ENCODE results near the gene NUF2.
"Not testable (repeated sequence)": the region's sequence is repeated elsewhere in the genome, so short reads cannot be mapped to it uniquely, and the experiment has no call there.

NUF2 gene

DNA sequence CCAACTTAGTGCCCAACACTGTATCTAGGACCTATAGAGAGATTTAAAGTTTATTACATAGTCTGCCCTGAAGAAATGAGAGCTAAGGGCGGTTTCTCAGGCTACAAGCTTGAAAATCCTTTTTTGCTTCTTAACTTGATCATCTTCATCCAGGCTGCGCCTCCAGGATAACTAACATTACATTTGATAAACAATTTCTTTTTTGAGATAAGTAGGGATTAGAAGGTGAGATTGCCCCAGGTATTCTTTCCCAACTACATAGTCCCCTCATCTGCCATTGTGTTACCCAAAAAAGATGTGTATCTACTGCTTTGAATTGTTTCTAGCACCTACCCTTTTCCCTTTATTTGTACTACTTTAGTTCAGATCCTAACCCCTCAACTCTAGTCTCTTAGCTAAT is 25.4 kb downstream of the NUF2 start:
- peak; percentile 52 to 82 for DNase-seq
- Histone ChIP-seq H3K9me3 (ENCODE audit: insufficient read depth, low read depth, low read length) (no peaks in the 10 kb centered on the region), H2BK120ac (ENCODE audit: insufficient read depth, low read length, poor library complexity) (no peak overlapping the region), H2AK5ac (ENCODE audit: low read length) (no peak overlapping the region), H3K14ac (ENCODE audit: low read length) (no peak overlapping the region), H3K79me2 (ENCODE audit: control insufficient read depth, insufficient read depth, low read length, poor library complexity) (no peaks in the 10 kb centered on the region), H3K23ac (ENCODE audit: low read length) (no peak overlapping the region), H3K27me3 (ENCODE audit: insufficient read depth, low read length) (no peaks in the 10 kb centered on the region), H3K4me3 (ENCODE audit: low read depth, low read length) (no peak overlapping the region), H2AFZ (ENCODE audit: insufficient read depth, low read length, poor library complexity) (no peak overlapping the region), H4K91ac (ENCODE audit: low read depth, low read length) (no peak overlapping the region), H3K18ac (ENCODE audit: low read length) (no peak overlapping the region), H2BK12ac (ENCODE audit: low read length) (no peak overlapping the region), H2BK5ac (ENCODE audit: low read depth, low read length, poor library complexity) (no peak overlapping the region), H3K4me2 (ENCODE audit: low read length) (no peak overlapping the region), H3K9ac (ENCODE audit: low read length) (no peak overlapping the region), H3K36me3 (ENCODE audit: control insufficient read depth in 1 of 2, insufficient read depth in 2 of 2, low read length in 2 of 2) (peaks cover 3 to 4% of the 10 kb centered on the region in 2 experiments), H4K12ac (ENCODE audit: low read depth, low read length) (no peak overlapping the region), H3K27ac (ENCODE audit: low read depth, low read length) (no peak overlapping the region), H4K8ac (ENCODE audit: low read depth, low read length) (no peak overlapping the region), H3K79me1 (ENCODE audit: low read length) (no peaks in the 10 kb centered on the region), H3K4ac (ENCODE audit: low read depth, low read length) (no peak overlapping the region), H3K4me1 (ENCODE audit: control insufficient read depth in 1 of 2, insufficient read depth in 2 of 2, low read length in 2 of 2) (no peaks in the 10 kb centered on the region)
- WGBS (ENCODE audit: extremely low coverage, insufficient coverage, insufficient read length) = no CpG with 5 or more reads among the region's 2 CpGs

DNA sequence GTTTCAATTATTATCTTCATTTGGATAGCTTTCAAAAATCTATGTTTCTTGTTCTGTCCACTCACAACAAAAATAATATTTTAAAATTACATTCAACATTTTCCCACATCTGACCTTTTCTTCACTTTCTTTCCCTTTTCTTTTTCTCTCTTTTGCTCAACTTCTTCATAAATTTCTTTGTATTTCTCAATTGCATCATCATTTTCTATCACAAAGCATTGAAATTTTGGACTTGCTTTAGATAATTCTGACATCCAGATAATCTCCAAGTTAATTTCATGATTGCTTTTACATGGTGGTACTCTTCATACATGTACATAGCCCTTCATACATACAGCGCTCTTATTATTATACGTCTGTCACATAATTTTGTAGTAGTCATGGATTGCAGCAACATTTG is 30.2 kb downstream of the NUF2 start:
- Histone ChIP-seq H3K9ac (ENCODE audit: low read length) (no peak overlapping the region), H3K4me3 (ENCODE audit: low read depth, low read length) (no peak overlapping the region), H3K14ac (ENCODE audit: low read length) (no peak overlapping the region), H3K18ac (ENCODE audit: low read length) (no peak overlapping the region), H3K27ac (ENCODE audit: low read depth, low read length) (no peak overlapping the region), H3K79me2 (ENCODE audit: control insufficient read depth, insufficient read depth, low read length, poor library complexity) (no peaks in the 10 kb centered on the region), H2AK5ac (ENCODE audit: low read length) (no peak overlapping the region), H3K36me3 (ENCODE audit: control insufficient read depth in 1 of 2, insufficient read depth in 2 of 2, low read length in 2 of 2) (no peaks in the 10 kb centered on the region), H4K91ac (ENCODE audit: low read depth, low read length) (no peak overlapping the region), H3K9me3 (ENCODE audit: insufficient read depth, low read depth, low read length) (no peaks in the 10 kb centered on the region), H3K79me1 (ENCODE audit: low read length) (no peaks in the 10 kb centered on the region), H2BK12ac (ENCODE audit: low read length) (no peak overlapping the region), H3K4ac (ENCODE audit: low read depth, low read length) (no peak overlapping the region), H4K12ac (ENCODE audit: low read depth, low read length) (no peak overlapping the region), H2AFZ (ENCODE audit: insufficient read depth, low read length, poor library complexity) (no peak overlapping the region), H2BK120ac (ENCODE audit: insufficient read depth, low read length, poor library complexity) (no peak overlapping the region), H3K23ac (ENCODE audit: low read length) (no peak overlapping the region), H2BK5ac (ENCODE audit: low read depth, low read length, poor library complexity) (no peak overlapping the region), H3K4me2 (ENCODE audit: low read length) (no peak overlapping the region), H3K27me3 (ENCODE audit: insufficient read depth, low read length) (no peaks in the 10 kb centered on the region), H4K8ac (ENCODE audit: low read depth, low read length) (no peak overlapping the region), H3K4me1 (ENCODE audit: control insufficient read depth in 1 of 2, insufficient read depth in 2 of 2, low read length in 2 of 2) (no peaks in the 10 kb centered on the region)
- DNase-seq = no peak
- WGBS (ENCODE audit: extremely low coverage, insufficient coverage, insufficient read length) = no CpG with 5 or more reads among the region's 2 CpGs

DNA sequence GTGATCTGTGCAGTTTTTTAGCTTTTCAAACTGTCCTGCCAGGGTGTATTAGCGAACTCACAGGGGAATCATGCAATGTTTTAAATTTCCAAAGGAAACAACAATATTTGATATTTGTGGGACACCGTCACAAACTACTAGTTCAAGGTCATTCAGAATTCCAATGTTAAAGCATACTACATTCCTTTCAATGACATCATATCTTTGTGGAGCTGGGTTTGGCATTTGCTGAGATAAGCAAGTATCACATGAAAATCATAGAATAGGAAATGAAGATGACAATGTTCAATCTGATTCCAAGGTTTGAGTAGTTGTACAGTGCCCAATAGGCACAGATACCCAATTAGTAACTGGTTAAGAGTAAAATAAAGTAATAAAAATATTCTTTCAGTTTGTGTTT is 35.6 kb downstream of the NUF2 start:
- no peaks in the 10 kb centered on the region for H3K27me3 ChIP-seq (ENCODE audit: insufficient read depth, low read length)
- no peak overlapping the region for H3K23ac ChIP-seq (ENCODE audit: low read length)
- no peak overlapping the region for H3K9ac ChIP-seq (ENCODE audit: low read length)
- no peaks in the 10 kb centered on the region for H3K4me1 ChIP-seq (ENCODE audit: control insufficient read depth in 1 of 2, insufficient read depth in 2 of 2, low read length in 2 of 2)
- H2BK12ac ChIP-seq (ENCODE audit: low read length) = no peak overlapping the region
- no peak overlapping the region for H3K27ac ChIP-seq (ENCODE audit: low read depth, low read length)
- H3K18ac ChIP-seq (ENCODE audit: low read length) = no peak overlapping the region
- H3K79me2 ChIP-seq (ENCODE audit: control insufficient read depth, insufficient read depth, low read length, poor library complexity) = no peaks in the 10 kb centered on the region
- H3K79me1 ChIP-seq (ENCODE audit: low read length) = no peaks in the 10 kb centered on the region
- H2AK5ac ChIP-seq (ENCODE audit: low read length) = no peak overlapping the region
- no peak overlapping the region for H3K4me2 ChIP-seq (ENCODE audit: low read length)
- H4K12ac ChIP-seq (ENCODE audit: low read depth, low read length) = no peak overlapping the region
- H2BK5ac ChIP-seq (ENCODE audit: low read depth, low read length, poor library complexity) = no peak overlapping the region
- no peak for DNase-seq
- no peak overlapping the region for H4K91ac ChIP-seq (ENCODE audit: low read depth, low read length)
- no peak overlapping the region for H3K4me3 ChIP-seq (ENCODE audit: low read depth, low read length)
- H2BK120ac ChIP-seq (ENCODE audit: insufficient read depth, low read length, poor library complexity) = no peak overlapping the region
- H4K8ac ChIP-seq (ENCODE audit: low read depth, low read length) = no peak overlapping the region
- H2AFZ ChIP-seq (ENCODE audit: insufficient read depth, low read length, poor library complexity) = no peak overlapping the region
- no CpG with 5 or more reads among the region's 2 CpGs for WGBS (ENCODE audit: extremely low coverage, insufficient coverage, insufficient read length)
- no peaks in the 10 kb centered on the region for H3K9me3 ChIP-seq (ENCODE audit: insufficient read depth, low read depth, low read length)
- H3K4ac ChIP-seq (ENCODE audit: low read depth, low read length) = no peak overlapping the region
- no peak overlapping the region for H3K14ac ChIP-seq (ENCODE audit: low read length)
- no peaks in the 10 kb centered on the region for H3K36me3 ChIP-seq (ENCODE audit: control insufficient read depth in 1 of 2, insufficient read depth in 2 of 2, low read length in 2 of 2)

DNA sequence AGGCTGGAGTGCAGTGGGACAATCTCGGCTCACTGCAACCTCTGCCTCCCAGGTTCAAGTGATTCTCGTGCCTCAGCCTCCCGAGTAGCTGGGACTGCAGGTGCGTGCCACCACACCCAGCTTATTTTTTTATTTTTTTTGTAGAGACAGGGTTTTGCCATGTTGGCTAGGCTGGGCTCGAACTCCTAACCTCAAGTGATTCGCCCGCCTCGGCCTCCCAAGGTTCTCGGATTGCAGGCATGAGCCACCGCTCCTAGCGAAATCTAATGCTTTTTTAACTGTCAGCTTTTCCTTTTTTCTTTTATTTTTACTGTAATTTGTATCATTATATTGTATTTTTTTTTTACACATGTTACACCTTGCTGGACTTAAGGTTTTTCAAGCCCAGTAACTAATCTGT is 36.4 kb downstream of the NUF2 start:
- H2AK5ac ChIP-seq (ENCODE audit: low read length); H3K79me2 ChIP-seq (ENCODE audit: control insufficient read depth, insufficient read depth, low read length, poor library complexity); H3K14ac ChIP-seq (ENCODE audit: low read length); H3K18ac ChIP-seq (ENCODE audit: low read length); H4K8ac ChIP-seq (ENCODE audit: low read depth, low read length); H3K9me3 ChIP-seq (ENCODE audit: insufficient read depth, low read depth, low read length); H4K91ac ChIP-seq (ENCODE audit: low read depth, low read length); H3K4me2 ChIP-seq (ENCODE audit: low read length); H3K4me1 ChIP-seq (ENCODE audit: control insufficient read depth in 1 of 2, insufficient read depth in 2 of 2, low read length in 2 of 2); H3K79me1 ChIP-seq (ENCODE audit: low read length); DNase-seq; H2BK12ac ChIP-seq (ENCODE audit: low read length); H3K27ac ChIP-seq (ENCODE audit: low read depth, low read length); H2BK120ac ChIP-seq (ENCODE audit: insufficient read depth, low read length, poor library complexity); H3K23ac ChIP-seq (ENCODE audit: low read length); H4K12ac ChIP-seq (ENCODE audit: low read depth, low read length); H3K9ac ChIP-seq (ENCODE audit: low read length); H2BK5ac ChIP-seq (ENCODE audit: low read depth, low read length, poor library complexity); H3K4me3 ChIP-seq (ENCODE audit: low read depth, low read length); H3K36me3 ChIP-seq (ENCODE audit: control insufficient read depth in 1 of 2, insufficient read depth in 2 of 2, low read length in 2 of 2); H2AFZ ChIP-seq (ENCODE audit: insufficient read depth, low read length, poor library complexity); H3K27me3 ChIP-seq (ENCODE audit: insufficient read depth, low read length); H3K4ac ChIP-seq (ENCODE audit: low read depth, low read length): not testable (repeated sequence)
- no CpG with 5 or more reads among the region's 11 CpGs for WGBS (ENCODE audit: extremely low coverage, insufficient coverage, insufficient read length)
